22Rv1 (cell line): ENCODE results near the gene OLFML3.

ENCODE experiments used
- ZFX ChIP-seq: fragments of 450-650 bp; IDR thresholded peaks from 2 replicates; pipeline ENCODE4 v1.6.1; 2017; ENCODE audit warnings: antibody characterized with exemption, borderline replicate concordance
- TF ChIP-seq, protein P1 (sequence below): fragments of 450-650 bp; IDR thresholded peaks from 2 replicates; pipeline ENCODE4 v1.5.1; 2017; ENCODE audit warnings: mild to moderate bottlenecking

DNA sequence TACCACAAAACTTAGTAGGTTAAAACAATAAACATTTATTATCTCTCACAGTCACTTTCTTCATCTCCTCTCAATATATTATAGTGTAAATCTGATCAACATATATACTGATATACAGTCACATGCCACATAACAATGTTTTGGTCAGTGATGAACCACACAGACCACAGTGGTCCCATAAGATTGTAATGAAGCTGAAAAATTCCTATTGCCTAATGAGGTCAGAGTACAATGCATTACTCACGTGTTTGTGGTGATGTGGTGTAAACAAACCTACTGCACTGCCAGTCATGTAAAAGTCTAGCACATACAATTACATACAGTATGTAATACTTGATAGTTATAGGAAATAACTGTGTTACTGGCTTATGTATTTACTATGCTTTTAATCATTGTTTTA lies 30.1 kb downstream of the OLFML3 start:
- TF ChIP-seq, protein P1, sequence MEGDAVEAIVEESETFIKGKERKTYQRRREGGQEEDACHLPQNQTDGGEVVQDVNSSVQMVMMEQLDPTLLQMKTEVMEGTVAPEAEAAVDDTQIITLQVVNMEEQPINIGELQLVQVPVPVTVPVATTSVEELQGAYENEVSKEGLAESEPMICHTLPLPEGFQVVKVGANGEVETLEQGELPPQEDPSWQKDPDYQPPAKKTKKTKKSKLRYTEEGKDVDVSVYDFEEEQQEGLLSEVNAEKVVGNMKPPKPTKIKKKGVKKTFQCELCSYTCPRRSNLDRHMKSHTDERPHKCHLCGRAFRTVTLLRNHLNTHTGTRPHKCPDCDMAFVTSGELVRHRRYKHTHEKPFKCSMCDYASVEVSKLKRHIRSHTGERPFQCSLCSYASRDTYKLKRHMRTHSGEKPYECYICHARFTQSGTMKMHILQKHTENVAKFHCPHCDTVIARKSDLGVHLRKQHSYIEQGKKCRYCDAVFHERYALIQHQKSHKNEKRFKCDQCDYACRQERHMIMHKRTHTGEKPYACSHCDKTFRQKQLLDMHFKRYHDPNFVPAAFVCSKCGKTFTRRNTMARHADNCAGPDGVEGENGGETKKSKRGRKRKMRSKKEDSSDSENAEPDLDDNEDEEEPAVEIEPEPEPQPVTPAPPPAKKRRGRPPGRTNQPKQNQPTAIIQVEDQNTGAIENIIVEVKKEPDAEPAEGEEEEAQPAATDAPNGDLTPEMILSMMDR: no peak
- no peak for TF ChIP-seq ZFX
